ENCODE results near the gene ESPNL.

Gene ESPNL

DNA sequence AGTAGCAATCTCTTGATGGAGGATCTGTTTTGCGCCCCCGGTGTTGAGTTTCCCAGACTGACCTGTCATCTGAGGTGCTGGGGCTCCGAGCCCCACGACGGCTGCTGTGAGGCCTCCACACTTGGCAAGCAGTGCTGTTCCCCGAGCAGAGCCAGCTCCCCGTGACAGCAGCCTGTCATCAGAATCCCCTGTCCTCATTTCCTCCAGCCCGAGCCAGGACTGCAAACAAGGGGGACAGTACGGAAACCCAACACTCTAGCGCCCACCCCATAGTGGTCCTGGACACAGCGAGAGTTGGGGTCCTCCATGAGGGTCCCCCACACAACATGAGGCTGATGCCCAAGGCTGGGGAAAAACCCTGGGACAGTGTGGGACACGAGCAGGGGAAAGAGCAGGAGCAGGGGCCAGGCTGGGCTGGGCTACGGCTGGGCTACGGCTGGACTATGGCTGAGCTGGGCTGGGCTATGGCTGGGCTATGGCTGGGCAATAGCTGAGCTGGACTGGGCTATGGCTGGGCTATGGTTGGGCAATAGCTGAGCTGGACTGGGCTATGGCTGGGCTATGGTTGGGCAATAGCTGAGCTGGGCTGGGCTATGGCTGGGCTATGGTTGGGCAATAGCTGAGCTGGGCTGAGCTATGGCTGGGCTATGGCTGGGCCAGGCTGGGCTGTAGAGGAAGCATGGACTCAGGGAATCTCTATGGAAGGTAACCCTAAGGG lies 36.8 kb downstream of the ESPNL start:
- H3K4me3 ChIP-seq (ENCODE audit: low read depth, low read length) = no peak overlapping the region
- H3K36me3 ChIP-seq (replicated peaks) = no peaks in the 10 kb centered on the region
- TF ChIP-seq, protein P1, sequence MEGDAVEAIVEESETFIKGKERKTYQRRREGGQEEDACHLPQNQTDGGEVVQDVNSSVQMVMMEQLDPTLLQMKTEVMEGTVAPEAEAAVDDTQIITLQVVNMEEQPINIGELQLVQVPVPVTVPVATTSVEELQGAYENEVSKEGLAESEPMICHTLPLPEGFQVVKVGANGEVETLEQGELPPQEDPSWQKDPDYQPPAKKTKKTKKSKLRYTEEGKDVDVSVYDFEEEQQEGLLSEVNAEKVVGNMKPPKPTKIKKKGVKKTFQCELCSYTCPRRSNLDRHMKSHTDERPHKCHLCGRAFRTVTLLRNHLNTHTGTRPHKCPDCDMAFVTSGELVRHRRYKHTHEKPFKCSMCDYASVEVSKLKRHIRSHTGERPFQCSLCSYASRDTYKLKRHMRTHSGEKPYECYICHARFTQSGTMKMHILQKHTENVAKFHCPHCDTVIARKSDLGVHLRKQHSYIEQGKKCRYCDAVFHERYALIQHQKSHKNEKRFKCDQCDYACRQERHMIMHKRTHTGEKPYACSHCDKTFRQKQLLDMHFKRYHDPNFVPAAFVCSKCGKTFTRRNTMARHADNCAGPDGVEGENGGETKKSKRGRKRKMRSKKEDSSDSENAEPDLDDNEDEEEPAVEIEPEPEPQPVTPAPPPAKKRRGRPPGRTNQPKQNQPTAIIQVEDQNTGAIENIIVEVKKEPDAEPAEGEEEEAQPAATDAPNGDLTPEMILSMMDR (IDR thresholded peaks at IDR 0.05; ENCODE audit: low read depth, low read length, missing control alignments) = no peak
- in situ Hi-C loops (cut with HindIII; ENCODE audit: low pct_ligation_motif_present, low sequenced_read_pairs) = no loop called here
- H3K27ac ChIP-seq = no peak overlapping the region
- no peaks in the 10 kb centered on the region for H3K27me3 ChIP-seq (replicated peaks)
- peak; percentile 59 for DNase-seq

DNA sequence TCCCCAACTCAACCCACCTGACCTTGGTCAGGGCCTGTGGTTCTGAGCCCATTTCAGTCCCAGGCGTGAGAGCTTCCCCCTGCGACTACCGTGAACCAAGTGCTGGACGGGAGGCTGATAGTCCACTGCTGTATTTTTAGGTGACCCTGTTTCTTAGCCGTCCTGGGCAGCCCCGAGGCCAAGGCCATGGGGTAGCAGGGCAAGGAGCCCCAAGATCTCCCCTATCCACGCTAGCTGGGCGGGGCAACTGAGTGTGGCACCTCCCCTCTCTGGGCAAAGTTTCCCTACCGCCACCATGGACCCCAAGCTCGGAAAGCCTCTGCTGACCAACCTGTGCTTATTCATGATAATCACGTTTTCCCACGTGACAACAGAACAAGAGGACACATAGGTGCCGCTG lies 37.7 kb downstream of the ESPNL start:
- Histone ChIP-seq H3K36me3 (replicated peaks) (no peaks in the 10 kb centered on the region), H3K27me3 (replicated peaks) (no peaks in the 10 kb centered on the region), H3K4me3 (ENCODE audit: low read depth, low read length) (no peak overlapping the region), H3K27ac (no peak overlapping the region)
- no peak for DNase-seq
- in situ Hi-C loops (cut with HindIII; ENCODE audit: low pct_ligation_motif_present, low sequenced_read_pairs) = no loop called here
- TF ChIP-seq, protein P1 (IDR thresholded peaks at IDR 0.05; ENCODE audit: low read depth, low read length, missing control alignments) = no peak

DNA sequence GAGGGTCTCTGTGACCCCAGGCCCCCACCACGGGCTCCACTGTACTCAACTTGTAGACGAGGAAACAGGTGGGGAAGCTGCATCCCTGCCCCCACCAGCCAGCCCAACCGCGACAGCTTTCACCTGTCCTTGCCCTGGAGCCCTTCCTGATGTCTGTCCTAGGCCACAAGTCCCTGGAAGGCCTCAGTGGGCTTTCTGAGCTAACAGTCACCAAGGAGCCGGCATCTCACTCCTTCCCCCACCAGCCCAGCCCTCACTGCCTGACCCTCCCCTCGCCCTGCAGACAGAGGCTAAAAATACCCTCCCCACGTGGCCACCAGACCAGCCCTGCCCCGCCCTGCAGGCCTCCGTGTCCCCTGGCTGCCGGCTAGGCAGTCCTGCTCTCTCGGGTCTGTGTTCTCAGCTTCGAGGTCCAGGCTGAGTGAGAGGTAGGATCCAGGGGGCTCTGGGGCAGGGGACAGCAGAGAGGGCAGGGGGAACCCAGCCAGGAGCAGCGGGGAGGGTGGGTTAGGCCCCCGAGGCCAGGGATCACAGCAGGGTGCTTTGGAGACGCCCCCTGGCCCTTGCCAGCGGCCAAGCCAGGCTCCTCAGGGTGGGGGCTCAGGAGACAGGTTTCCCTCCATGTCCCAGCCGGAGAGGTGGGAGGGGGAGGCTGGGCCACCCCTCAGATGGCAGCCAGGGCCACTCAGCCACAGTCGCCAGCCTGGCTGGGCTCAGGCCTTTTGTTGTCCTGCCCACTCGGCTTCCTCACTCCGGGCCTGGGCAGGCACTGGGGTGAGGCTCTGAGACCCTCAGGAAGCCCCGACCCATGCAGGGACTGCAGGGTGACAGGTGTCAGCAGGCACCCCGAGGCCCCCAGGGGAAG lies 38.4 kb downstream of the ESPNL start, which contains the start of gene KLHL30:
TSS of gene KLHL30 (plus strand) at position 338 of the 865 bp plus-strand sequence. CDS start 2,087 bp downstream, outside the sequence.
- in situ Hi-C loops (cut with HindIII; ENCODE audit: low pct_ligation_motif_present, low sequenced_read_pairs) = no loop called here
- no peak for DNase-seq
- no peaks in the 10 kb centered on the region for H3K27me3 ChIP-seq (replicated peaks)
- no peak within 1 kb of the TSS for H3K4me3 ChIP-seq (ENCODE audit: low read depth, low read length)
- no peak within 1 kb of the TSS for H3K27ac ChIP-seq
- TF ChIP-seq, protein P1 (IDR thresholded peaks at IDR 0.05; ENCODE audit: low read depth, low read length, missing control alignments) = no peak
- H3K36me3 ChIP-seq (replicated peaks) = no peaks in the 10 kb centered on the region

DNA sequence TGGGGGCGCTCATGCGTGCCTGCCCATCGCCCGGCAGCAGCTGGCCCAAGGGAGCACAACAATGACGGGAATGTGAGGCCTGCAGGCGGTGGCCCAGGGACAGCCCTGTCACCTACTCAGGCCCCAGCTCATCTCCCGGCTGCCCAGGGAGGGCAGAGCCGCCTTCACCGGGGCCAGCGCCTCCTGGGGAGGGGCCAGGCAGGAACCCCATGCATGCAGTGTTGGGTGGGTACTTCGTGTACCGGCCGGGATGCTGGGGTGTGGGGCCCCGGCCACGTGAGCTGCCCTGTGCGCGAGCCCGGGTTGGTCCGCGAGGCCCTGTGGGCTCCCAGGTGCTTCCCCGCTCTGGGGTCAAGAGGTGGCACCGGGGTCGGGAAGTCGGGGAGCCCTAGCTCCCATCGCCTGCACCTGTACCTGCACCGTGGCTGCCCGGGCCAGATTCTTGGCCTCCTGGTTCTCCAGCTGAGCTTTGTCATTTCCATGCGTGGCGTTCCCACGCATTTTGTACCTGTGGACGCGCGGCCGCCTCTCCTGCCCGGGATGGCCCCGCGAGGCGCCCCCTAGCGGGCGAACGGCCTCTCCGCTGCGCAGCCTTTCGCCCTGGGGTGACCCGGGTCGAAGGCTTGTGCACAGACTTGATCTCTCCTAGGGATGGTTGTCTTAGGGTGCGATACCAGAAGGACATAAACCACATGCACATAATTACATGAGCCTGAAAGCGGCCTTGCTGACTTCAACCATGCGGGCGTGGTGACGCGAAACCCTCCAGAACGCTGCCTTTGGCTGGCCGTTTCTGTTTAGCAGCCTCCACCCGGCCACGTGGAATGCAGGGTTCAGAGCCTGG lies 39.3 kb downstream of the ESPNL start:
- Histone ChIP-seq H3K27ac (no peak overlapping the region), H3K36me3 (replicated peaks) (no peaks in the 10 kb centered on the region), H3K27me3 (replicated peaks) (no peaks in the 10 kb centered on the region), H3K4me3 (ENCODE audit: low read depth, low read length) (no peak overlapping the region)
- TF ChIP-seq, protein P1 (IDR thresholded peaks at IDR 0.05; ENCODE audit: low read depth, low read length, missing control alignments) = peak; percentile 58
- DNase-seq = no peak
- in situ Hi-C loops (cut with HindIII; ENCODE audit: low pct_ligation_motif_present, low sequenced_read_pairs) = no loop called here

DNA sequence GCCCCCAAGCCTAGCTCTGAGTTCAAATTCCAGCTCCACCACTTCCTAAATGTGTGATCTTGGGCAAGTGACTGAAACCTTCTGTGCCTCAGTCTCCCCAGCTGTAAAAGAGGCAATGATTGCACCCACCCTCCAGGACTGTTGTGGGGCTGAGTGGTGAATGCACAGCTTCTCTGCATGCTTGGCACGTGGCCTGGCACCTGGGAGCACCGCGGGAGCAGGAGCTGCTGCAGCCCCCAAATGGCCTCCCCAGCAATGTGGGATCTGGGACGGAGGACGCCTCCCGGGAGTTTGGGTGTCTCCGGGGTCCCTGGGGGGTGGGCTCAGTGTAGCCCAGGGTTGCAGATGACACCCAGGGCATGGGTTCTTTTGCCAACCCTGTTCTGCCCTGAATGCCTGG lies 39.9 kb downstream of the ESPNL start:
- TF ChIP-seq, protein P1 (IDR thresholded peaks at IDR 0.05; ENCODE audit: low read depth, low read length, missing control alignments) = no peak

More for the DNA sequence above, 39.9 kb downstream of the ESPNL start:
- no peak for DNase-seq
- Histone ChIP-seq H3K27ac (no peak overlapping the region), H3K36me3 (replicated peaks) (no peaks in the 10 kb centered on the region), H3K27me3 (replicated peaks) (no peaks in the 10 kb centered on the region), H3K4me3 (ENCODE audit: low read depth, low read length) (no peak overlapping the region)
- in situ Hi-C loops (cut with HindIII; ENCODE audit: low pct_ligation_motif_present, low sequenced_read_pairs) = no loop called here

Measured in brain microvascular endothelial cell (primary cell).